HG03378 (cell line): Measurements from ENCODE around the gene RREB1.

Experiments
- ATAC-seq: cut with Tn5 transposase; IDR thresholded peaks from one replicate; pipeline ENCODE4 v1.9.1; 2021; ENCODE audit warnings: mild to moderate bottlenecking, moderate library complexity; ENCODE audit not compliant: unreplicated experiment

Gene RREB1

GRCh38 chr6:7215131-7215530, 107.4 kb downstream of the RREB1 start:
- ATAC-seq: no peak

- ATAC-seq: no peak
Measured at GRCh38 chr6:7215798-7216231, 108.1 kb downstream of the RREB1 start.

- ATAC-seq: no peak
Measured at GRCh38 chr6:7216941-7217621, 109.3 kb downstream of the RREB1 start.

GRCh38 chr6:7218406-7218988, 110.7 kb downstream of the RREB1 start:
- no peak for ATAC-seq

GRCh38 chr6:7219310-7219709, 111.5 kb downstream of the RREB1 start:
- no peak for ATAC-seq

- no peak for ATAC-seq
Measured at GRCh38 chr6:7222197-7222596, 114.4 kb downstream of the RREB1 start.

GRCh38 chr6:7224731-7225130, 117.0 kb downstream of the RREB1 start:
- no peak for ATAC-seq

- no peak for ATAC-seq
Measured at GRCh38 chr6:7228662-7229375, 121.1 kb downstream of the RREB1 start.

GRCh38 chr6:7229376-7230326, 121.9 kb downstream of the RREB1 start:
- ATAC-seq: no peak

- ATAC-seq: no peak
Measured at GRCh38 chr6:7230327-7230691, 122.5 kb downstream of the RREB1 start.

- no peak for ATAC-seq
Measured at GRCh38 chr6:7230956-7231713, 123.4 kb downstream of the RREB1 start.

GRCh38 chr6:7232351-7232750, 124.6 kb downstream of the RREB1 start:
- ATAC-seq: no peak

- ATAC-seq: no peak
Measured at GRCh38 chr6:7234547-7234946, 126.8 kb downstream of the RREB1 start.

GRCh38 chr6:7235712-7236305, 128.0 kb downstream of the RREB1 start:
- ATAC-seq: peak; percentile 3

- peak; percentile 59 for ATAC-seq
Measured at GRCh38 chr6:7236306-7237209, 128.8 kb downstream of the RREB1 start.

- ATAC-seq: no peak
Measured at GRCh38 chr6:7237653-7238188, 130.0 kb downstream of the RREB1 start.

- ATAC-seq: no peak
Measured at GRCh38 chr6:7238526-7238899, 130.8 kb downstream of the RREB1 start.

GRCh38 chr6:7238900-7239589, 131.3 kb downstream of the RREB1 start:
- ATAC-seq: no peak
